ENCODE measurements around the gene CLDN17. TPM values are rescaled to one million over a fixed set of nuclear protein-coding genes. Genes with fewer than 3 reads are reported as not detected.

The CLDN17 gene
- total RNA-seq, 4 donors from 2014 or later, result not detected

DNA sequence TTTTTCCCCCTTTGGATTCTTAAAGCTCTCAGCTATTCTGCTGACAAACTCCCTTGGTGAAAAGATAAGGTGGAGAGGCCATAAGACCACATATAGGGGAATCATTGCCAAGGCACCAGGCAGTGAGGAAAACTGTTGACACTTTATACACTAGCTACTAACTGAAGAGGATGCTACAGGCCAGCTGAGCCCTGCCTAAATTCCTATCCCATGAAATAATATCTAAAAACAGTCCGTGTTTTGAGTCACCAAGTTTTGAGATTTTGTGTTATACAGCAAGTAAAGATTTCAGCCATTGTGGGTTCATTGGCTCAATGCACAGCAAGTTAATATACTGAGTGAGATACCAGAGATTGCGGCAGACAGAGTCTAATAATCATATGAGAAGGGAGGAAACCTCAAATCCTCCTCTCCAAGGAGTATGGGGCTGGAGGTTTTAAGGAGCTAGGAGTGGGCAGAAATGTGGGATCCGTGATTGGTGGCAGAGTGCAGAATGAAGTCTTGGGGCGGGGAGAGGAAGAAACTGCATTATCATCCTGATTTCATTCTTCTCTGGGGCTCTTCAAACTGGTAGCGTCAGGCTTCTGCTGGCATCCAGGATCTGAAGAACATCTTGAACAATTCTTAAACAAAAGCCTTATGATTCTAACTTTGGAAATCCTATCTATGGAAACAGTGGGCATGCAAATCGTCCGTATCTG, 40.1 kb upstream of the CLDN17 start:
- WGBS, result 56% methylated on average over 7 of the region's 7 CpGs

GRCh38 chr21:30200000-30200399, 33.4 kb upstream of the CLDN17 start:
- H3K36me3 ChIP-seq, result no peaks in the 10 kb centered on the region
- H3K27ac ChIP-seq, result no peak overlapping the region
- no peaks in the 10 kb centered on the region for H3K4me1 ChIP-seq
- TF ChIP-seq EP300 (IDR thresholded peaks at IDR 0.05) (no peak), CTCF (IDR thresholded peaks at IDR 0.05) (no peak), POLR2A (IDR thresholded peaks at IDR 0.05) (no peak), POLR2AphosphoS5 (IDR thresholded peaks at IDR 0.05) (no peak)
- no peaks in the 10 kb centered on the region for H3K27me3 ChIP-seq
- WGBS, result 31% methylated on average over 2 of the region's 2 CpGs
- no peaks in the 10 kb centered on the region for H3K9me3 ChIP-seq
- no peak overlapping the region for H3K4me3 ChIP-seq
- no peak for DNase-seq (ENCODE audit: low spot score in 2 of 2)

More for the DNA sequence above, 40.1 kb upstream of the CLDN17 start:
- Histone ChIP-seq H3K27ac (no peak overlapping the region), H3K4me3 (no peak overlapping the region), H3K9me3 (no peaks in the 10 kb centered on the region), H3K27me3 (no peaks in the 10 kb centered on the region), H3K4me1 (peaks cover 3% of the 10 kb centered on the region), H3K36me3 (no peaks in the 10 kb centered on the region)
- no peak for DNase-seq (ENCODE audit: low spot score in 2 of 2)
- TF ChIP-seq POLR2AphosphoS5 (IDR thresholded peaks at IDR 0.05), result no peak
- no peak for TF ChIP-seq EP300 (IDR thresholded peaks at IDR 0.05)
- no peak for TF ChIP-seq CTCF (IDR thresholded peaks at IDR 0.05)
- TF ChIP-seq POLR2A (IDR thresholded peaks at IDR 0.05), result no peak

DNA sequence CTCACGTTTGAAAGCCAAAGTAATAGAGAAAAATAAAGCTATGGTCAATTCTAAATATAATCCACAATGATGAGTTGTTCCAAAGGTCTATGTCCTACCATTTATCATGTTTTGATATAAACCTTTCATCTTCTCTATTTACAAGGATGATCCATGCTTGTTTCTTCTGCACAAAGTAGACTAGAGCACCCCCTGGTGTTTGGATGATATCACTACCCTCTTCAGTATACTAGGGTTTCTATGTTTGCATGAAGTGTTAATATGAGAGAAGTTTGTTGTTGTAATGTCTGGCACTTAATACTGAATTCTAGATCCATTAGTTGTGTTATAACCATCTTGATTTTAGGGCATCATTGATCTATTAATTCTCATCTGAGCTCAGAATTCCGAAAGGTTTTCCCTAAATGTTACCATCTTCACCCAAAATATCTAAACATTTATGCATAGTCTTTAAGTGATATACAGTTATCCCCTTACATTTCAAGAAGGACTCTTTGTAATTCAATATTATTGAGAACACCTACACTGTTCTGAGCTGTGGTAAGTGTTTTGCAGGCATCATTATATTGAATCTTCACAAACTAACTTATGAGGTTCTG, 28.2 kb upstream of the CLDN17 start:
- no peaks in the 10 kb centered on the region for H3K9me3 ChIP-seq
- H3K27ac ChIP-seq, result no peak overlapping the region
- H3K4me1 ChIP-seq, result no peaks in the 10 kb centered on the region
- H3K4me3 ChIP-seq, result no peak overlapping the region
- no peaks in the 10 kb centered on the region for H3K36me3 ChIP-seq
- H3K27me3 ChIP-seq, result no peaks in the 10 kb centered on the region
- 56% methylated on average over 2 of the region's 2 CpGs for WGBS
- DNase-seq (ENCODE audit: low spot score in 2 of 2), result no peak
- TF ChIP-seq POLR2A (IDR thresholded peaks at IDR 0.05) (no peak), CTCF (IDR thresholded peaks at IDR 0.05) (peak in 1 of 2 donors; percentile 44)

- Histone ChIP-seq H3K4me1 (no peaks in the 10 kb centered on the region), H3K9me3 (no peaks in the 10 kb centered on the region), H3K36me3 (no peaks in the 10 kb centered on the region), H3K27me3 (no peaks in the 10 kb centered on the region), H3K4me3 (no peak overlapping the region), H3K27ac (no peak overlapping the region)
- TF ChIP-seq CTCF (IDR thresholded peaks at IDR 0.05) (no peak), POLR2AphosphoS5 (IDR thresholded peaks at IDR 0.05) (no peak), EP300 (IDR thresholded peaks at IDR 0.05) (no peak), POLR2A (IDR thresholded peaks at IDR 0.05) (no peak)
- no peak for DNase-seq (ENCODE audit: low spot score in 2 of 2)
- WGBS, result 89% methylated on average over 2 of the region's 2 CpGs
Measured at GRCh38 chr21:30193201-30193600, 26.6 kb upstream of the CLDN17 start.

- Histone ChIP-seq H3K9me3 (no peaks in the 10 kb centered on the region), H3K27ac (no peak overlapping the region), H3K4me1 (no peaks in the 10 kb centered on the region), H3K36me3 (no peaks in the 10 kb centered on the region), H3K27me3 (no peaks in the 10 kb centered on the region), H3K4me3 (no peak overlapping the region)
- no peak for DNase-seq (ENCODE audit: low spot score in 2 of 2)
- TF ChIP-seq POLR2A (IDR thresholded peaks at IDR 0.05) (no peak), EP300 (IDR thresholded peaks at IDR 0.05) (no peak), CTCF (IDR thresholded peaks at IDR 0.05) (no peak), POLR2AphosphoS5 (IDR thresholded peaks at IDR 0.05) (no peak)
- 67% methylated on average over 7 of the region's 7 CpGs for WGBS
Measured at GRCh38 chr21:30190554-30190953, 23.9 kb upstream of the CLDN17 start.
